CD4-positive, alpha-beta T cell treated with Interleukin-4 for 4 hours (primary cell): ENCODE data around the gene CRTAC1.
A peak's percentile ranks its signal among the peaks of the same experiment; 100 is the strongest.

Experiments used
- DNase-seq: peaks from one replicate; pipeline ENCODE4 v3.0.0-alpha.2; 2020

Gene CRTAC1

DNA sequence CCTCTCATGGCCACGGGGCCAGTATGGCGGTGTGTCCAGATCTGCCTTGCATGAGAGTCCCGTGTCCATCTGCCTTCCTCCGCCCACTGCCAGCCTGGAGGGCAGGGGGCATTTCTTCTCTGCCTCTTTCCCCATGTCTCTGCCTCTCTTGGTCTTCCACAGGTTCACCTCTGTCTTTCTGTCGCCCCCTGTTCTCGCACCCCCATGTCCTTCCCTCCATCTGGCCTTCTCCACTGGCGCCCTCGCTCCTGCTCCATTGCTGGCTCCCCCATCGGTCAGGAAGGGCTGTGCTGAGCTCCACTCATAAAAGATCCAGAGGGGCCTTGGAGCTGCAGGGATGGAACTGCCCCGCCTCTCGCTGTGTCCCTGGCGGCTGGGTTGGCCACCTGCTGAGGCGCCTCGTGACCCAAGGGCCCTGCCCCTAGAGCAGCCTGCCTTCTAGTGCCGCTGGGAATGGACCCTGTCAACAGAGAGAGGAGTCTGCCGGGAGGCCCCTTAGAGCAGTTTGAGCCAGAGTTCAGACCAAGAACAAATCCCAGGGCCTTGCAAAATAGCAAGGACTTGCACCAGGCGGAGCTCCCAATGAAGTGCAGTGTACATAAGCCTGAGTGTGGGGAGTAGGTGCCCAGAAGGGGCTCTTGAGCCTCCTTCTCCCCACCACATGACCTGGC is 138.8 kb downstream of the CRTAC1 start:
- DNase-seq, result no peak

DNA sequence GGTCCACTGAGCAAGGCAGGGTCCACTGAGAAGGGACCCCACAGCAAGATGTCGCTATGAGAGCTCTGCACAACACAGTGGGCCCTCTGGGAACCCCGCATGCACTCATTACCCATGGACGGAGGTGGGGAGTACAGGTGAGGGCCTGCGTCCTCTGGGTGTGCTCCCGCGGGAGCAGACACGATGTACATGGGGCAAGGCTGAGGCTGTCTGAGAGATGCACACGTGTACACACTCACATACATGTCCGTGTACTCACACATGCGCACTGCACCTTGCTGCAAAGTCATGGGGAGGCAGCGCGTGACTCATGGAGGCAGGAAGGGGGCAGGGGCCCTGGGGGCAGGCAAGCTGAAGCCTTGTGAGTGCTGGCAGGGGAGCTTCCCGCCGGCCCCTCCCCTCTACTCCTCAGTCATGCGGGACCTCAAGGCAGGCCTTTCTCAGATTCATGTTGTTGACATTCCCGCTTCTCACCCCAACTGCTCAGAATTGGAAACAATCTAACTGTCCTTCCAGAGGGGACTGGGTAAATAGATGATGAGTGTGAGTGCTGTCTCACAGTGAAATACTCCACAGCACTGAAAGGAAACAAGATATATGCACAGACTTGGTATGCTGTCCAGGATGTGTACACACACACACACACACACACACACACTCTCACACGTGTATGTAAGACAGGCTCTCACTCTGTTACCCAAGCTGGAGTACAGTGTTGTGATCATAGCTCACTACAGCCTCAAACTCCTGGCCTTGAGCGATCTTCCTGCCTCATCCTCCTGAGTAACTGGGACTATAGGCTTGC is 140.8 kb downstream of the CRTAC1 start:
- no peak for DNase-seq

DNA sequence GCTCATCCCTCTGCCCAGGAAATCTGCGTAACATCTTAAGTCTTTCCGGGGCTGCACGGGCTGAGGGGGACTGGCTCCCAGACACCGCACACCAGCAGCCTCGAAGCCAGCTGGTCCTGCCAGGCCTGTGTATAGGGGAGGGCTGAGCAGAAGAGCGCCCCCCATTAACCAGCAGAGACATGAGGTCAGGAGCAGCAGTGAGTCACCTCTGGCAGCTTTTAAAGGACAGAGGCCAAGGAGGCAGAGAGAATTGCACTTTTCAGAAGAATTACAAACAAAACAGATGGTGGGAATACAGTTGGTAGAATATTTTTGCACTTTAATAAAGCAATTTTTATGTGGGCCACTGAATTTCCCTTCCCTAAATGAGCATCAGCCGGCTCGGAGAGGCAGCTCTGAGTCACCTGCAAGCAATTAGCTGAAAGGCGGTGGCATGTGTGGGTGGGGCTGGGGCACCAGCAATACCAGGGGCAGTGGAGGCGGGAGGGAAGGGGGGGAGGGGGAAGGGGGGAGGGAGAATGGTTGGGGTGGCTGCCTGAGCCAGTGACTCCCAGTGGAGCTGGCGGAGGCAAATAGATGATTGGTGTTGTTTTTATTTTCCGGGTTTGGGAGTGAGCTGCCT is 141.7 kb downstream of the CRTAC1 start:
- DNase-seq, result no peak

DNA sequence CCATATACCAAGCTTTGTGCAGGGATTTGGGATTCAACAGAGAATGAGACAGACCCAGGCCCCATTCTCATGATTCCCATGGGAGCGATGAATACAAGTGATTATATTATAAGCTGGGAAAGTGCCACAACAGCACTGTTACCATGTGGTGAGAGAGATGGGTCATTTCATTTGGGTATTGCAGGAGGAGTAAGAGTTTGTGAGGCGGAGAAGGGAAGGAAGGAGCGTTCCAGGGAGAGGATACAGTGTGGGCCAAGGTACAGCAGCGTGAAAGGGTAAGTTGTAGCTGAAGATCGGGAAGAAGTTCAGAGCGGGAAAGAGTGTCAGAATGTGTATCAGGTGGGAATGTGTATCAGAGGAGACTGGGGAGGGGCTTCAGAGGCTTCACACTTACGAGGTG is 142.3 kb downstream of the CRTAC1 start:
- DNase-seq, result no peak

DNA sequence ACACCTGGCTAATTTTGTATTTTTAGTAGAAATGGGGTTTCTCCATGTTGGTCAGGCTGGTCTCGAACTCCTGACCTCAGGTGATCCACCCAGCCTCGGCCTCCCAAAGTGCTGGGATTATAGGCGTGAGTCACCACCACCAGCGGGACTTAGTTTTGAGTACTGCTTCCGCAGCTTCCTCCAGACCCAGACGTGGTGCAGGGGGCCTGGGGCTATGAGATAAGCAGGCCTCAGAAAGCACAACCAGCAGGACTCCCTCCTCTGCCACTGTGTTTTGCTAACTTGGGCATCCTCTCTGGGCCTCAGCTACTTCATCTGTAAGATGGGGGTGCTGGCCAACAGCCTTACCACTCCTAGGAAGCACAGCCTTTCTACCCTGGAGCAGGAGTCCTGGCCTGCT is 143.0 kb downstream of the CRTAC1 start:
- no peak for DNase-seq

DNA sequence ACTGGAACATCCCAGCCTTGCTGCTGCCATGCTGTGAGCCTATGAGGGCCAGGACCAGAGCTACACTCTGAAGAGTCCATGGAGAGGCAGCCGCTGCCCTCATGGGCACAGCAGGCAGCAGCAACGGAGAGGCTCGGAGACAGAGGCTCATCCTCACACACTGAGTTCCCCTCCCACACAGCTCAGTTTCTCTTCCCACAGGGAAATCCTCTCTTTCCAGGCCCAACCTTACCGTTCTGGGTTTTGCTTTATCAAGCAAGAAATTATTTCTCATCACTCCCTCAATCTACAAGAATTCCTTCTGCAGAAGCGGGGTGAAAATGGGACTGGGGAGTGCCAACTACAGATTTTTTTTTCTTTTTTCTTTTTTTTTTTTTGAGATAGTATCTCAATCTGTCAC is 144.1 kb downstream of the CRTAC1 start:
- DNase-seq, result no peak

DNA sequence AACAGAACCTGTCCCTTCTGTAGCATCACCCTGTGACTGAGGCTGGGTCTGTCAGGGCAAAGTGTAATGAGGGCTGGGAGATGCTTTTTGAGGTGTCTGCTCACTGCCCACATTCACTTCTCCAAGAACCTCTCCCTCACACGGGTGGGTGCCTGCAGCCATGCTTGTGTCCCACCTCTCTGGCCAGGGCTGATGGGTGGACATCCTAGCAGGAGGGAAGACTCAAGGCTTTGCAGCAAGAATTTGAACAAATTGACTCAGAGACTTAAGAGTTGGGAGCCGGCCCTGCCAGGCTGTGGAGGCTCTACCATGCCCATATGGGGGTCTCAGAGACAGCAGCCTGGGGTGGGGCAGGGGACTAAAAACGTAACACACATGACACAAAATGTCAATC is 147.3 kb downstream of the CRTAC1 start:
- no peak for DNase-seq

DNA sequence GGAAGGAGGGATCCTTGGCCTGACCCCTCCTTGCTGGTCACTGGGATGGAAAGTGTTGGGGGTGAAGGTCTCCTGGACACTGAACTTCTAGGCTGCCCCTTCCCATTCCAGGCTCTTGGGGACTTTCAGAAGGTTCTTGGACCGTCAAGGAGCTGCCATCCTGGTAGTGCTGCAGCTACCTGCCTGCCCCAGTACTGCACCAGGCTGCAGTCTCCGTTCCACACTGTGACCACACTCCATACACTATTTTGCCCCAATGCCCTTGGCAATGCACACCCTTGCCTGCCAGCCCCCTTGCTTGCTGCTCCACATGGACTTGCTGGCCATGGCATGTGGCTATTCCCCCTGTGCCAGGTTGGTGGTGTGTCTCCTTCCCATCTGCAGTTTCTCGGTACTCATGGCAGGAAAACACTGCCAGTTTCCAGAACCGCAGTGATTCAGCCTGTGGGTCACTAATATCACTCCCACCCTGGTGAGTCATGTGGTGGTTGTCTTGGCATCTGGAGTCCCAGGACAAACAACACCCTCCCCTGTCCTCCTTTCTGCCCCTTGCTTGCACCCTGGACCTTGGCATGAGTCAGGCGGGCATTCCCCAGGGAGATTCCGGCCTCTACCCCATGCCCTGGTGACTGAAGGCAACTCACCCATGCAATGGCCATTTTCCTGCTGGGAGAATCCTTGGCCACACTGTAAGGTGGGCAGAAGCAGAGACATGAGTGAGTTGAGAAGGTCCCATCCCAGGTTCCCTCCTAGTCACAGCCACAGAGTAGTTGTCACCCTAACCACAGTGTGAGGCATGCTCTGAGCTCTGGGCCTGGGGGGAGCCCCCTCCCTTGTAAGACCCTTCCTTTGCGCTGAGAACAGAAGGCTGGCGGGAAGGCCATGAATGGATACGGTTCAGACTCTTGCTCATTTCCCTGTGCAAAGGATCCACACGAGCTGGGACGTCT is 148.0 kb downstream of the CRTAC1 start:
- peak; percentile 23 for DNase-seq

DNA sequence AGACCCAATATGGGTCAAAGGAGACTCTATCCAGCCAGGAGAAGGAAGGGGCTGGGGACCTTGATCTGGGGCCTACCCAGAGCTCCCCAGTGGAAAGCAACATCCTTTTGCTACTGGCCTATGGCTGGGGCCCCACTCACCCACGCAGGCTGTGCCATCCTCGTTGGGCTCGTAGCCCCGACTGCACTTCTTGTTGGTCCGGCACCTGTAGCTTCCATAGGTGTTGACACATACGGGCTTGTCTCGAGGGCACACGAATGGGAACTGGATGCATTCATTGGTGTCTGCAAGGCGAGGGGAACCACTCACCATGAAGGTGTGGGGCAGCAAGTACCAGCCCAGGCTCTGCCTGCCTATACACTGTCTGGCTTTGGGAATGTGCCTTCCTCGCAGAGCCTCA is 150.3 kb downstream of the CRTAC1 start:
- no peak for DNase-seq

DNA sequence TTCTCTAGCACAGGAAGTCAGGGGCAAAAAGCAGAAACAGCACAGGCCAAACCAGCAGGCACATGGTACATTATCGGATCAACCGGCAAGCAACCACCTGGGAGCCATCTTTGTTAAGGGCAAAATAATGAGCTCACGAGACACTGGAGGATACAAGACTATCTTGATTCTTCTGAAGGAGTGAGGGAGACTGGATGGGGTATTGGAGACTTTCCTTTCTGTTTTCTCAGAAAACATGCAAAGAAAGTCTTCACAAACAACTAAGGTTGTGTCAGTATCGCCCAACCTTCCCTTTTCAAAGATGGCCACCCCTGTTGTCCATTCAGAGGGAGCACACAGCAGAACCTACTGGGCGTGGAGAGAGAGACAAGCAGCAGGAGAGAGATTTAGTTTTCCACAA is 151.2 kb downstream of the CRTAC1 start:
- no peak for DNase-seq

DNA sequence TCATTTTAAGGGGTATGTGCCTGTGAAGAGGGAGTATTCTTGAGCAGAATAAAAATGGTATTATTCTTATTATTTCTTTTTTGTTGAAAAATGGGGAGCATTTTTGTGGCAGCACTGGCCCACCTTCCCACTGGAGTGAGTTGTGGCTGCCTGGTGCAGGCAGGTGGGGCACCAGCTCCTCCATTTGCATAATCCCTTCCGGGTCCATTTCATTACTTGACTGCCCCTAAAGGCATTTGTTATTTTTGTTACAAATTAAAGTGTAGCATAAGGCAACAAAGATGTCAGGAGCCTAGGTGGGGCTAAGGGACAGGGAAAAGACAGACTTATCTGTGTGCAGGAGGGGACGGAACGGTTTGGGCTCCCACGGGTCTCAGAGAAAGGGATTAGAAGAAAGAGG is 154.0 kb downstream of the CRTAC1 start:
- DNase-seq, result no peak

DNA sequence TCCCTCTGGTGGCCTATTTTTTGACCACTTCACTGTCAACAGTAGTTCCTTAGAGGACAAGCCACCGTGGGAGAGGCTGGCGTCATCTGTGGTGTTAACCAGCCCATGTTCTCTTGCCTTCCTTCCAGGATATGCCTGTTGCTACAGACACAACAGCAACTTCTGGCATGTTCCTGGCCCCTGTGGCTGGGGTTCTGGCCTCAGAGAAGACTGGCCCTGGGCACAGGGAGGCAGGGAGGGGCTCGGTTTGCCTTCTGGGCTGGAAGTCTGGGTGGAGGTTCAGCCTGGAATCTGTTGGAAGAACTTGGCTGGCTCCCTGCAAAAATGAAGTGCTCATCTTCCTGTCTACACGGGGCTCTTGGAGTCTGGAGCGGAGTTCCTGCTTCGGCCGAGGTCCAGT is 155.0 kb downstream of the CRTAC1 start:
- DNase-seq, result no peak

DNA sequence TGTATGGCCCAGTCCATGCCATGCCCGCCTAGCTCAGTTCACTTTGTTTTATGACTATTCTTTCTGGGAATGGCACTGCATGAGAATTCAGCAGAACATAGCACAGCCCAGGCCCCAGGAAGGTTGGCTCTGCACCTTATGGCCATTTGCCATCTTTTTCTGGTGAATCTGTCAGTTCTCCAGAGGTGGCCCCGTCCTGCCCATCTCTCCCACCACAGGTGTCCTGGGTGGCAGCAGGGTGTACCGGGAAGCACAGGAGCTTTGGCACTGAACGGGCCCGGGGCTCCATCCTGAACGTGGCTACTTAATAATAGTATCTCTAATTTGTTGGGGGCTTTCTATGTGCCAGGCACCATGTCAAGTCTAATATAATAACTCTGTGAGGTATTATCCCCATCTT is 156.1 kb downstream of the CRTAC1 start:
- no peak for DNase-seq

DNA sequence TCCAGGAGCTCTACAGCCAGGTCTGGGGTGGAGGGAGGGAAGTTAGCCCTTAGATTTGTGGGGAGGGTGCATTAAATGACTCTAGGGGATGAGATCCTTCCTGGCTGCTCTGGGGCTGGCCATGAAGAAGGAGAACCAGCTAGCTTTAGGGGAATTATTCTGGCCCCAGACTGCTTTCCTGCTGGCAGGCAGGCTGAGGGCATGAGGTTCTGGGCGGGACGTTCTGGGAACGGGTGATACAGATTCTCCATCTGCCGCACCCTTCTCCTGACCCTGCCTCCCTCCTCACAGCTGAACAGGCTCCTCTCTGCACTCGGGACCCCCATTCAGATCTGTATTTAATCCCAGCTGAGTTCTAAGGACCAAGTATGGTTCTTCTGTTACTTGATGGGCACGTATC is 156.9 kb downstream of the CRTAC1 start:
- DNase-seq, result no peak

DNA sequence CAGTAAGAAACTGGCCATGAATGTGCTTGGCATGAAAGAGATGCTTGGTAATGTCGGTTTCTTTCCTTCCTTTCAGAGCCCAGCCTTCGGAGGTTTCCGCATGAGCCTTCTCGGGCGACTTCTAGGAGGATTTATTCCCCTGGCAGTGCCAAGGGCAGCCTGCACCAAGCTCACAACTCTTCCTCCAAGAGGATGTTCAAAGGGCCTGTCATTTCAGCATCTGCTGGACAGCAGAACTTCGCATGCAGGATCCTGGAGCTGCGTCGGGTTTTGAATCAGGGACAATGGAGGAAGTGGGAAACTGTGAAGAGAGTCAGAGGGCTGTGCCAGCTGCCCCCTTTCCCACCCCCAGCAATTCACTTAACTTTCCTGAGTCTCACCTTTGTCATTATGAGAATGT is 159.4 kb downstream of the CRTAC1 start:
- no peak for DNase-seq

DNA sequence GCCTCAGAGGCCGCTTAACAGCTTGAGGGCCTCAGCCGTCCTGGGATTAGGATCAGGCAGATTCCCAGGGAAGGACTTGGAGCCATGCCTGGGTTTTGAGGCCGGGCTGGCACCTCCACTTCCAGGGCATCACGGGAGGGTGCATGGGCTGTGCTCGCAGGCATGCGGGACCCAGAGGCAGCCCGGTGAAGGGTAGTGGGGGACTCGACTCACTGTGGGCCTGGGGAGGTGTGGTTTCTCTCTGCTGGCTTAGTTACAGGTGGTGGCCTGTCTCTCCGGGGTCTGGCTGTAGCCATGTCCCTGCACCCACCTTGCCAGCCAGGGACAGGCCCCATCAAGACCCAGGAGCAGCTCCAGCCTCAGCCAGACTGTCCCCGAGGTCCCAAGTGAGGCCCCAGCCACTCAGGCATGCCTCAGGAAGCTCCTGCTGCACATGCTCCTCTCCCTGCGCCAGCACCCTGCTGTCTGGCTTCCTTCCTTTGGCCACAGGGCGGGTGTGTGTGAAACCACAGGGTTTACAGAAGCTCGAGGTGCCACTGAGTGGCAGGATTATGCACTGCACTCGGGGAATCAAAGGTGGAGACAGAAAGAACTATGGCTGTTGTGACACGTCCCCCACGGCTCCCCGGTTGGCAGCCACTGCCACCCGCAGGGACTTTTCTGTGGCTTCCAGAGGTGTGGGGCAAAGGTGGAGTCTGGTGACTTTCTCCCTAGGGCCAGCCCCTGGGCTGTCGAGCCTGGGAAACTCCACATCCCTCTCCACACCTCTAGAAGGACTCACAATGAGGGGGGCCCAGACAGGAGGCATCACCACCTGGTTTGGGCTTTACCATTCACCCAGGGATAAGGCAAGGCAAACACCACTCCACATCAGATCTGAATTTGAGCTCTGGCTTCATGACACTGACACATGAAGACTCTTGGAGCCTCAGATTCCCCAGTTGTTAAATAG is 161.1 kb downstream of the CRTAC1 start:
- peak; percentile 85 for DNase-seq

DNA sequence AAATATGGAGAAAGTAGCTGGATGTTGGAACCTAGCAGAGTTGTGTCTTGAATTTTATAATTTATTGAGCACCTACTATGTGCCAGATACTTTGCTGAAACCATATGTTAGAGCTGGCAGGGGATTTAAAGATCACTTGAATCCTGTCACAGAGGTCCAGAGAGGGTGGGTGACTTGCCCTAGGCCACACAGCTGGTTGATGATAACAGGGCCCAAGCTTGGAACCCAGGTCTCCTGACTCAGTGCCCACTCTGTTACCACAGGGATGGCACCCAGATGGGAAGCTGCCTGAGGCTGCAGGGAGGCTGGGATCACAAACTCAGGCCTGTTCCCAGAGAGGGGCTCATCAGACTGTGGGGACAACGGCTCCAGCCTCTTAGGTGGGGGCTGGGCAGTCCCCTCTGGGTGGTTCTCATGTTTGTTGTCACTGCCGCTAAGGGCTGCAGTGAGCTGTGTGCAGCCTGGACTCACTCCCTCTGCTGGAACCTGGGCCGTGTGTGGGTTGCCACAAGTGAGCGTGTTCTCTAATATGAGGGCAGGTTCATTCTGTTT is 162.2 kb downstream of the CRTAC1 start:
- DNase-seq, result no peak

DNA sequence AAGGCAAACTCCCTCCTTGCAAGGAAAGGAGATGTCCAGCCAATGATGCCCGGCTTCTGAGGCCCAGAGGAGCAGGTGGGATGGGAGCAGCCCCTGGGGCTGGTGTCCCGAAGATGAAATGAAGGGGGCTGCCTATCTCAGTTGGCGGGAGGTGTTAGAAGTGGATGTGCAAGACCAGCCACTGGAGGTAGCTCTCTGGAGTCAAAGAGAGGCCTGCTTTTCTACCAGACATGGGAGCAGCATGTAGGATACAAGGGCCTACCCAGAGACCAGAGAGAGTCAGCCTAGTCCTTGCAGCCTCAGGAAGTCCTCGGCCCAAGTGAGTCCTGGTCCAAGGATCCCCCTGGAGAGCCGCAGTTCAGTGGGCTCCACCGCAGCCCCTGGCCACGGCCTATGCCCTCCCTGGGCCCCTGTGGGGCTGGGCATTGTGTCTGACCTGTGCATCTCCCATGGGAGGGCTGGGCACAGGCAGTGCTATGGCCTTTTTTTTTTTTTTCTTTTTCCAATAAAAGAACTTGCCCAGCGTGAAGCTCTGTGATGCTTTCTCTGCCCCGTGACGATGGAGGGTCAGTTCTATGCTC is 163.1 kb downstream of the CRTAC1 start:
- DNase-seq, result no peak

DNA sequence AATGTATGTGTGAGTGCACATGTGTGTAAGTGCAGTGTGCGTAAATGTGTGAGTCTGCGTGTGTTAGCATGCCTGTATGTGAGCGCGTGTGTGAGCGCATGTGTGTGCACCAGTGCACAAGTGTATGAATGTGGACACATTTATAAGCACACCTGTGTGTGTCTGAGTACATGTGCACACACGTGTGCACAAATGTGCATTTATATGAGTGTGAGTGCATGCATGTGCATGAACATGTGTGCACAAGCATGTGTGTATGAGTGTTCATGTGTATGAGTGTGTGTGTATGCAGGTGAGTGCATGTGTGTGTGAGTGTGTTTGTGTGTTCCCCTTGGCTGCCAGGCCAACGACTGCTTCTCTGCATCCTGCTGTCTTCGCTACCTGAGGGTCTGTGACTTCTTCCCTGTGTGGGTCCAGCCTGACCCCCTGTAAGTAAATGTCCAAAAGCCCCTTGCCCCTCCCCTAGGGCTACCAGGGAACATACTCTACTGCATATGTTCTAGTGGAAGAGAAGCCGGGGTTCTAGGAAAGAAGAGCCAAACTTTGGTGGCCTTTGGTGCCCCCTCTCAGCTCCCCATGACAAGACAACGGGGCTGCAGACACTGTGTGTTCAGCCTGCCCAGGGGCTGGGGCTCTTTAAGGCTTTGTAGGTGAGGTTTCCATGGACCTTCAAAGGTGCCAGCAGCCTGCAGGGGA is 163.7 kb downstream of the CRTAC1 start:
- DNase-seq, result no peak

DNA sequence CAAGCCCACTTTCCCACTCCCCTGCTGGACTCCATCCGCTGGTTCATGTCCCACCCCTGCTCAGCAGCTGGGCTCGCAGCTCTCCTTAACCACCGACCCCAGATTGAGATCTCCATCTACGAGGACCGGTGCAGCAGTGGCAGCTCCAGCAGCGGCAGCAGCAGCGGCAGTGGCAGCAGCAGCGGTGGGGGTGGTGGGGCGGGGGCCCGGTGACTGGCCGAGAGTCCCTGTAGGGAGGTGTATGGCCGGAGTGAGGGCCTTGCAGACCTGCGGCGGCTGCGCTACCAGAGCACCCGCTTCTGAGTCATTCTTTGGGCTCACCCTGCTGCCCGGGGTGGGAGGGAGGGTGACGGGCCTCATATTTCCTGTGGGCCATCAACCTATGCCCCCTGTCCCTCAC is 164.9 kb downstream of the CRTAC1 start:
- no peak for DNase-seq

DNA sequence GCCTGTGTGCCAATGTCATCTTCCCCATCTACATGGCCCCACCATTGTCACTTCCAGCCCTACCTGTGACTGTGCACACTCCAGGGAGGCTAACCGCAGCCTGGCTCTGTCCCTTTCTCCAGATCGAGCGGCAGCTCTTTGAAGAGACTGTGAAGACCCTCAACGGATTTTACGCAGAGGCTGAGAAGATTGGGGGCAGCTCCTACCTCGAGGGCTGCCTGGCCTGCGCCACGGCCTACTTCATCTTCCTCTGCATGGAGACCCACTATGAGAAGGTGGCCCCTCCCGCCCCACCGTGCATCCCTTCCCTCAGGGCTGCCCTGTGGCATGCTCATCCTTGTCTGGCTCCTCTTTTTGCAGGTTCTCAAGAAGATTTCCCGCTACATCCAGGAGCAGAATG is 166.6 kb downstream of the CRTAC1 start:
- no peak for DNase-seq
